ENCODE results near the gene MYO1E. TPM values are rescaled to one million over a fixed set of nuclear protein-coding genes. Genes with fewer than 3 reads are reported as not detected.

Gene MYO1E
- total and polyA plus RNA-seq, 8 donors, result 31.4 to 101 (median 39.9) TPM

DNA sequence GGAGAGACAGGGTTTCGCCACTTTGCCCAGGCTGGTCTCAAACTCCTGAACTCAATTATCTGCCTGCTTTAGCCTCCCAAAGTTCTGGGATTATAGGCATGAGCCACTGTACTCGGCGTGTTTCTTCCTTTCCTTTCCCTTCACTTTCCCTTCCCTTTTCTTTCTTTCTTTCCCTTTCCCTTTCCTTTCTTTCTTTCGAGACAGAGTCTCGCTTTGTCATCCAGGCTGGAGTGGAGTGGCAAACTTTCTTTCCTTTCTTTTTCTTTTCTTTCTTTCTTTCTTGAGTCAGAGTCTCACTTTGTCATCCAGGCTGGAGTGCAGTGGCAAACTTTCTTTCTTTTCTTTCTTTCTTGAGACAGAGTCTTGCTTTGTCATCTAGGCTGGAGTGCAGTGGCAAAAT, 183.4 kb downstream of the MYO1E start:
- TF ChIP-seq, protein P1, sequence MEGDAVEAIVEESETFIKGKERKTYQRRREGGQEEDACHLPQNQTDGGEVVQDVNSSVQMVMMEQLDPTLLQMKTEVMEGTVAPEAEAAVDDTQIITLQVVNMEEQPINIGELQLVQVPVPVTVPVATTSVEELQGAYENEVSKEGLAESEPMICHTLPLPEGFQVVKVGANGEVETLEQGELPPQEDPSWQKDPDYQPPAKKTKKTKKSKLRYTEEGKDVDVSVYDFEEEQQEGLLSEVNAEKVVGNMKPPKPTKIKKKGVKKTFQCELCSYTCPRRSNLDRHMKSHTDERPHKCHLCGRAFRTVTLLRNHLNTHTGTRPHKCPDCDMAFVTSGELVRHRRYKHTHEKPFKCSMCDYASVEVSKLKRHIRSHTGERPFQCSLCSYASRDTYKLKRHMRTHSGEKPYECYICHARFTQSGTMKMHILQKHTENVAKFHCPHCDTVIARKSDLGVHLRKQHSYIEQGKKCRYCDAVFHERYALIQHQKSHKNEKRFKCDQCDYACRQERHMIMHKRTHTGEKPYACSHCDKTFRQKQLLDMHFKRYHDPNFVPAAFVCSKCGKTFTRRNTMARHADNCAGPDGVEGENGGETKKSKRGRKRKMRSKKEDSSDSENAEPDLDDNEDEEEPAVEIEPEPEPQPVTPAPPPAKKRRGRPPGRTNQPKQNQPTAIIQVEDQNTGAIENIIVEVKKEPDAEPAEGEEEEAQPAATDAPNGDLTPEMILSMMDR (IDR thresholded peaks at IDR 0.05), result no peak
- Histone ChIP-seq H3K36me3 (peaks cover 0 to 58% of the 10 kb centered on the region in 2 donors), H3K9me3 (no peaks in the 10 kb centered on the region), H3K4me3 (no peak overlapping the region), H3K27ac (no peak overlapping the region), H3K27me3 (no peaks in the 10 kb centered on the region), H3K4me1 (no peaks in the 10 kb centered on the region)
- ATAC-seq (no peak), DNase-seq (no peak)
- intact Hi-C loops (cut with DNase I), result no loop called here

DNA sequence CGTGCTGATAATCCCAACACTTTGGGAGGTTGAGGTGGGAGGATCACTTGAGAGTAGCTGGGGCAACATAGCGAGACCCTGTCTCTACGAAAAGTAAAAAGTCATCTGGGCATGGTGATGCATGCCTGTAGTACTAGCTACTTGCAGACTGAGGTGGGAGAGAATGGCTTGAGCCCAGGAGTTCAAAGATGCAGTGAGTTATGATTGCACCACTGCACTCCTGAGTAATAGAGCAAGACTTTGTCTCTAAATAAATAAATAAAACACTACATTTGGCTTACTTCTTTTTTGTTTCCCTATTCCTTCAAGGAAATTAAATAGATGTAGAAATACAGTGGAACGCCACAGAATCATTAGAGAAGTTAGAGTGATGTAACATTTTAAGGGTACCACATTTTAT, 186.2 kb downstream of the MYO1E start:
- intact Hi-C loops (cut with DNase I), result no loop called here

DNA sequence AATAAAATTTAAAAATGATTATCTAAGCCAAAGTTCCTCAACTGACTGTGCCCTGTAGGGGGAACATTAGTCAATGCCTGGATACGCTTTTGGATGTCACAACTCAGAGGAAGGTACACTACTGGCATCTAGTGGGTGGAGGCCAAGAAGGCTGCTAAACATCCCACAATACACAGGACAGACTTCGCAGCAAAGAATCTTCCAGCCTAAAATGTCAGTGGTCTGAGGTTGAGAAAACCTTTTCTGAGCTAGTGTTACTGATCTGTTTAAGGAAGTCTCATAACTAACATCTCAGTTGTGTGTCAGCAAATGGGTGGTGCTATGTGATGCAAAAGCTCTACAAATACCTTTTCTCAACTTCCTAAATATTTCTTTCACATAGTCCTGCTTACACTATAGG, 186.9 kb downstream of the MYO1E start:
- DNase-seq (no peak), ATAC-seq (peak; percentile 72)
- Histone ChIP-seq H3K27ac (no peak overlapping the region), H3K9me3 (peaks cover 4 to 14% of the 10 kb centered on the region in 2 donors), H3K4me1 (no peaks in the 10 kb centered on the region), H3K4me3 (no peak overlapping the region), H3K27me3 (no peaks in the 10 kb centered on the region), H3K36me3 (peaks cover 0 to 46% of the 10 kb centered on the region in 2 donors)
- intact Hi-C loops (cut with DNase I), result no loop called here
- TF ChIP-seq, protein P1 (IDR thresholded peaks at IDR 0.05), result peak in 1 of 2 donors; percentile 22

More for the DNA sequence above, 186.2 kb downstream of the MYO1E start:
- ATAC-seq, result no peak
- Histone ChIP-seq H3K9me3 (peaks cover 4 to 11% of the 10 kb centered on the region in 2 donors), H3K4me1 (no peaks in the 10 kb centered on the region), H3K36me3 (peaks cover 0 to 49% of the 10 kb centered on the region in 2 donors), H3K4me3 (no peak overlapping the region), H3K27ac (no peak overlapping the region), H3K27me3 (no peaks in the 10 kb centered on the region)
- TF ChIP-seq, protein P1 (IDR thresholded peaks at IDR 0.05), result no peak
- DNase-seq, result no peak

DNA sequence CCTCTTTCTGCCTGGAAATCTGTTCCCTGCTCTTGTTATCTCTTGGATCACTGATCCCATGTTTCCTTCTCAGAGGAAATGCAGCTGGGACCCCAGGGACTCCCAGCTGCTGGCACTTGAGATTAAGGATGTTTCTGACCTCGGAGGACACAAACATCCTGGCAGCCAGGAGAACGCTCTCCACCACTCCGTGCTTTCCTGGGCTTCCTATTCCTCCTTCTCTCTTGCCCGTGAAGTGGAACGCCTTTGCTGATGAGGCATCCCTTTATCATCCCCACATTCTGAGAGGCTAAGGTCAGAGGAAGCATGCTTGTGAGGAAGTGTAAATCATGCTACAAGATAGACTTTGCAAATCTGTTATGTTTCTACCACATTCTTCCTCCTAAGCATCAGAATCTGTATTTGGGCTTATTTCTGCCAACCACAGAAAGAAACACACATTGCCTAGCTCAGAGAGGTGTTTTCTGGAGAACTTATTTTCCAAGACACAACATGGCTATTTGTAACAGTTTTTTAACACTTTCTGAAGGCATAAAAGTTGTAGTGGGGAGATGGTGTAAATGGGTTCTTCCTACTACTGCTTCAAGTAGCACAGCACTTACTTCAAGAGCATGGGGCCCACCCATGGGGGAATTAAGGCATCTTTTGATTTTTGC, 191.6 kb downstream of the MYO1E start:
- Histone ChIP-seq H3K4me1 (peaks cover 0 to 9% of the 10 kb centered on the region in 2 donors), H3K9me3 (peaks cover 4 to 14% of the 10 kb centered on the region in 2 donors), H3K27ac (no peak overlapping the region), H3K36me3 (peaks cover 0 to 20% of the 10 kb centered on the region in 2 donors), H3K27me3 (no peaks in the 10 kb centered on the region), H3K4me3 (no peak overlapping the region)
- intact Hi-C loops (cut with DNase I), result no loop called here
- DNase-seq, result no peak
- ATAC-seq, result peak; percentile 24
- TF ChIP-seq, protein P1 (IDR thresholded peaks at IDR 0.05), result no peak

DNA sequence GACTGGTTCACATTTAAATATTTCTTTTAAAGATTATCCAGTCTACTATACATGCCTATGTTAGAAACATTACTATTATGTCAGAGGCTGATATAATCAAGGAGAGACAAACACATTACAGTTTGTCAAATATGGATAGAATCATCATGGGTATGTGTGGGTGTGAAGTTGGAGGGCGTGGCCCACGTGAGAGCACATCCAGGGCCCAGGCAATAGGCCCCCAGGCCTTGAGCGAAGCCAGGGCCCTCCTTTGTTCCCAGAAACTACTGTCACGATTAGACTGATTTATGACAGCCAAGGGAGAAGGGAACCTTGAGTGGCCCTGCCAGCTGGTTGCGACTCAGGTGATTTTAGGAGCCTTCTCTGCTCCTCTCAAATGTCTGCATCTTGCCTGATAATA, 193.0 kb downstream of the MYO1E start:
- ATAC-seq (no peak), DNase-seq (no peak)
- Histone ChIP-seq H3K36me3 (peaks cover 0 to 20% of the 10 kb centered on the region in 2 donors), H3K27me3 (no peaks in the 10 kb centered on the region), H3K27ac (no peak overlapping the region), H3K4me1 (peaks cover 0 to 18% of the 10 kb centered on the region in 2 donors), H3K4me3 (no peak overlapping the region), H3K9me3 (peaks cover 4 to 14% of the 10 kb centered on the region in 2 donors)
- intact Hi-C loops (cut with DNase I), result loop anchor here in 1 of 2 donors (10.0 kb wide), 2 partner anchors 65 to 315 kb away; no protein-coding TSS in a partner anchor
- TF ChIP-seq, protein P1 (IDR thresholded peaks at IDR 0.05), result no peak

Measured in left lung (tissue), 10 donors.